LNCAP (cell line): ENCODE measurements around the gene LRRC28.

ENCODE experiments used
- TF ChIP-seq, protein P1 (sequence below): fragments of 450-650 bp; IDR thresholded peaks from 2 replicates; pipeline ENCODE4 v1.5.1; 2017; ENCODE audit warnings: mild to moderate bottlenecking

The LRRC28 gene

DNA sequence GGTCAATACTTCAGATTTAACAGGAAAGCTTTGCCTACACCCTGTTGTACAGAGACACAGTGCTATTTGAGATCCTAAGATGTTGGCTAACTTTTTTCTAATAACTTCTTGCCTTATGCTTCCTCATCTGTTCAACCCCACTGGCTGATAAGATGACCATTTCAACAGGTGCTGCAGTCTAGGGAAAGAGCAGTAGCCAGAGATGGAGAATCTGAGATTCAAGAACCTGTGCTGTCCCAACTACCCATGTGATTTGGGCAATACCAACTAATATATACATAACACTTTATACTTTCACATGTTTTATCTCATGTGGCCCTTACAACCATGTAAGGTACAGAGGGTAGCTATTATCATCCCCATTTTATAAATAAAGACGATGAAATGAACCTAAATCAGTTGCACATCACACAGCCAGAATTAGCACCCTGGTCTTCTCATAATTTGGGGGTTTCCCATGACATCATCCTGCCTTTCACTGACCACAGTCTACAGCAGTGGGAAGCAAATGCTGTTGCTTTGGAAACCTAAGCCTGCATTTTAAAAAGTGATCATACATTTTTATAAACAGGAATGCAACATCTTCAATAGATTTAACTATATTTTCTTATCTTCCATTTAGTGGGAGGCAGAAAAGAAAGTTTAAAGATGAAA is 11.6 kb upstream of the LRRC28 start:
- TF ChIP-seq, protein P1, sequence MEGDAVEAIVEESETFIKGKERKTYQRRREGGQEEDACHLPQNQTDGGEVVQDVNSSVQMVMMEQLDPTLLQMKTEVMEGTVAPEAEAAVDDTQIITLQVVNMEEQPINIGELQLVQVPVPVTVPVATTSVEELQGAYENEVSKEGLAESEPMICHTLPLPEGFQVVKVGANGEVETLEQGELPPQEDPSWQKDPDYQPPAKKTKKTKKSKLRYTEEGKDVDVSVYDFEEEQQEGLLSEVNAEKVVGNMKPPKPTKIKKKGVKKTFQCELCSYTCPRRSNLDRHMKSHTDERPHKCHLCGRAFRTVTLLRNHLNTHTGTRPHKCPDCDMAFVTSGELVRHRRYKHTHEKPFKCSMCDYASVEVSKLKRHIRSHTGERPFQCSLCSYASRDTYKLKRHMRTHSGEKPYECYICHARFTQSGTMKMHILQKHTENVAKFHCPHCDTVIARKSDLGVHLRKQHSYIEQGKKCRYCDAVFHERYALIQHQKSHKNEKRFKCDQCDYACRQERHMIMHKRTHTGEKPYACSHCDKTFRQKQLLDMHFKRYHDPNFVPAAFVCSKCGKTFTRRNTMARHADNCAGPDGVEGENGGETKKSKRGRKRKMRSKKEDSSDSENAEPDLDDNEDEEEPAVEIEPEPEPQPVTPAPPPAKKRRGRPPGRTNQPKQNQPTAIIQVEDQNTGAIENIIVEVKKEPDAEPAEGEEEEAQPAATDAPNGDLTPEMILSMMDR: no peak

DNA sequence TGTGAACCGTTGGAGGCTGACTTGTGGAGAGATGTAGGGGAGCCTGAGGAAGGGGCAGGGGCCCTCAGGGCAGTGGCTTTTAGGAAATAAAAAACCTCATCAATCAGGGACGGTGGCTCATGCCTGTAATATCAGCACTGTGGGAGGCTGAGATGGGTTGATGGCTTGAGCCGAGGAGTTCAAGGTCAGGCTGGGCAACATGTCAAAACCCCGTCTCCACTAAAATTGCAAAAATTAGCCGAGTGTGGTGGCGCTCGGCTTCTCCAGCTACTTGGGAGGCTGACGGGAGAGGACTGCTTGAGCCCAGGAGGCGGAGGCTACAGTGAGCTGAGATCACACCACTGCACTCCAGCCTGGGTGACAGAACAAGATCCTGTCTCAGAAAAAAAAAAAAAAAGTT is 9.5 kb upstream of the LRRC28 start:
- TF ChIP-seq, protein P1: no peak

DNA sequence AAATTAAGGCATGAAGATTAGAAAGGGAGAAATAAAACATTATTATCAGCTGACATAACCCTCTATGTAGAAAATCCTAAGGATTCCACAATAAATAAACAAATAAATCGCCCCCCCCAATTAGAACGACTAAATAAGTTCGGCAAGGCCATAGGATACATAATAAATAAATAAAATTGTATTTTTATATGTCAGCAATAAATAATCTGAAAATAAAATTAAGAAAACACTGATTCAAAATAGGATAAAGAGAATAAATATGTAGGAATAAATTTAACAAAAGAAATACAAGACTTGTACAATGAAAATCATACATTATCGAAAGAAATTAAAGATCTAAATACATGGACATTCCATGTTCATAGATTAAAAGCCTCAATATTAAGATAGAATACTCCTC is 7.0 kb upstream of the LRRC28 start:
- TF ChIP-seq, protein P1: no peak

- TF ChIP-seq, protein P1: no peak
Measured at GRCh38 chr15:99247062-99247461, 4.2 kb upstream of the LRRC28 start.

- TF ChIP-seq, protein P1: no peak
Measured at GRCh38 chr15:99248000-99248715, 3.1 kb upstream of the LRRC28 start.

- TF ChIP-seq, protein P1: no peak
Measured at GRCh38 chr15:99249270-99249841, 1.9 kb upstream of the LRRC28 start, which contains the start of gene TTC23. Gene TTC23, minus strand, starts transcription at chr15:99249581. Its CDS starts 20,869 bp downstream, at chr15:99228712.

DNA sequence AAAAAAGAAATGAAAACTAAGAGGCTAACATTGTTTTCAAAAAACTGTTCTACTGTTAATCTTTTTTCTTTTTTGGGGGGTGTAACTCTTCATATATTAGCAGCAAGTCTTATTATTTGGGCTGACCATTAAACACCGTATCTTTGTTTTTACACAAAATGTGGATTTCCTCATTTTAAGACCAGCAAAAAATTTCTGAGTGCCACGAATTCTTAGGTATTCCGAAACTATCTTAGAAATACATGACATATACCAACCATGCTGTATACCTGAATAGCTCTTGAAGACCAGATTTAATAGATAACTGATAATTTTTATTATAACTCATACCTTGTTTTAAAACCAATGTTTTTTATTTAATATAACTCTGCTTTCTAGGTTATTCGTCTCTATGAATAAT is 1.3 kb upstream of the LRRC28 start:
- TF ChIP-seq, protein P1: no peak
